HG03521 (cell line): ENCODE results near the gene VCL.

Experiments used
- ATAC-seq: cut with Tn5 transposase; IDR thresholded peaks from one replicate; pipeline ENCODE4 v1.9.1; 2021; ENCODE audit warnings: mild to moderate bottlenecking, moderate library complexity; ENCODE audit not compliant: unreplicated experiment

VCL gene

GRCh38 chr10:74071157-74071556, 73.2 kb downstream of the VCL start:
- ATAC-seq, result no peak

- no peak for ATAC-seq
Observed at GRCh38 chr10:74072503-74072902, 74.6 kb downstream of the VCL start.

GRCh38 chr10:74075906-74076305, 78.0 kb downstream of the VCL start:
- no peak for ATAC-seq

GRCh38 chr10:74076961-74077360, 79.0 kb downstream of the VCL start:
- ATAC-seq, result no peak

GRCh38 chr10:74077416-74077815, 79.5 kb downstream of the VCL start:
- no peak for ATAC-seq

- peak; percentile 69 for ATAC-seq
Observed at GRCh38 chr10:74078037-74078436, 80.1 kb downstream of the VCL start.

GRCh38 chr10:74079028-74079935, 81.4 kb downstream of the VCL start:
- no peak for ATAC-seq

GRCh38 chr10:74079936-74080590, 82.1 kb downstream of the VCL start:
- no peak for ATAC-seq

GRCh38 chr10:74081192-74081803, 83.4 kb downstream of the VCL start:
- no peak for ATAC-seq

- no peak for ATAC-seq
Observed at GRCh38 chr10:74081941-74082718, 84.2 kb downstream of the VCL start.

GRCh38 chr10:74083304-74083703, 85.4 kb downstream of the VCL start:
- ATAC-seq, result no peak

- peak; percentile 50 for ATAC-seq
Observed at GRCh38 chr10:74084955-74085354, 87.0 kb downstream of the VCL start.

- no peak for ATAC-seq
Observed at GRCh38 chr10:74086317-74086716, 88.4 kb downstream of the VCL start.

GRCh38 chr10:74088722-74089121, 90.8 kb downstream of the VCL start:
- ATAC-seq, result no peak

- ATAC-seq, result no peak
Observed at GRCh38 chr10:74092372-74092771, 94.5 kb downstream of the VCL start.

GRCh38 chr10:74093530-74094164, 95.7 kb downstream of the VCL start:
- no peak for ATAC-seq

- ATAC-seq, result no peak
Observed at GRCh38 chr10:74094231-74094630, 96.3 kb downstream of the VCL start.

GRCh38 chr10:74096777-74097176, 98.9 kb downstream of the VCL start:
- ATAC-seq, result peak; percentile 81

- no peak for ATAC-seq
Observed at GRCh38 chr10:74097776-74098175, 99.9 kb downstream of the VCL start.

- ATAC-seq, result no peak
Observed at GRCh38 chr10:74099420-74099819, 101.5 kb downstream of the VCL start.

GRCh38 chr10:74099836-74100235, 101.9 kb downstream of the VCL start:
- ATAC-seq, result no peak
